Osteoblast (primary cell): Measurements from ENCODE around the gene CNIH2. TPM values are rescaled to one million over a fixed set of nuclear protein-coding genes. Genes with fewer than 3 reads are reported as not detected.

Source experiments
- DNase-seq: peaks from one replicate; pipeline ENCODE4 v3.0.0; 2011; ENCODE audit warnings: low spot score, mixed read lengths; ENCODE audit not compliant: insufficient read length; ENCODE audit errors: missing footprints
- H2AFZ ChIP-seq: 2 replicates; pipeline ENCODE4 v1.6.0; 2011; ENCODE audit warnings: mild to moderate bottlenecking, low read length
- H3K27ac ChIP-seq: 2 replicates; pipeline ENCODE4 v1.5.1; 2011; ENCODE audit warnings: mild to moderate bottlenecking, low read depth, low read length, moderate library complexity
- H3K27me3 ChIP-seq: 2 replicates; pipeline ENCODE4 v1.6.0; 2012; ENCODE audit warnings: mild to moderate bottlenecking, control low read depth, inconsistent platforms, low read length, moderate library complexity; ENCODE audit not compliant: insufficient read depth
- H3K36me3 ChIP-seq: 2 replicates; pipeline ENCODE4 v1.5.1; 2011; ENCODE audit warnings: mild to moderate bottlenecking, low read length, control low read depth, moderate library complexity; ENCODE audit not compliant: insufficient read depth
- H3K4me1 ChIP-seq: 2 replicates; pipeline ENCODE4 v1.5.1; 2011; ENCODE audit warnings: mild to moderate bottlenecking, low read length, control low read depth, moderate library complexity; ENCODE audit not compliant: insufficient read depth
- H3K4me2 ChIP-seq: 2 replicates; pipeline ENCODE4 v1.6.0; 2011; ENCODE audit warnings: mild to moderate bottlenecking, low read length; ENCODE audit not compliant: insufficient read depth
- H3K4me3 ChIP-seq: fragments of 200-600 bp; sonication (generic); 3 replicates; pipeline ENCODE4 v1.5.1; 2012; ENCODE audit warnings: mild to moderate bottlenecking, low read length, inconsistent platforms; ENCODE audit not compliant: insufficient read depth
- H3K79me2 ChIP-seq: 2 replicates; pipeline ENCODE4 v1.6.0; 2012; ENCODE audit warnings: mild to moderate bottlenecking, low read length, control low read depth, inconsistent platforms; ENCODE audit not compliant: insufficient read depth
- H3K9me3 ChIP-seq: 2 replicates; pipeline ENCODE4 v1.5.1; 2011; ENCODE audit warnings: low read depth, low read length, control low read depth
- H4K20me1 ChIP-seq: 2 replicates; pipeline ENCODE4 v1.6.0; 2012; ENCODE audit warnings: mild to moderate bottlenecking, low read length, control low read depth; ENCODE audit not compliant: insufficient read depth
- CTCF ChIP-seq: IDR thresholded peaks from 2 replicates; pipeline ENCODE4 v1.5.1; 2011; ENCODE audit warnings: mild to moderate bottlenecking, low read depth, low read length, moderate library complexity; ENCODE audit errors: extremely low read depth
- total RNA-seq: library from RNA; depleted of rRNA; stranded (reverse); fragments of >200 nt; gene quantifications from 2 replicates; pipeline ENCODE4 v1.2.3, GENCODE V29; 2012

Gene CNIH2
- total RNA-seq, 1 donor, result not detected

GRCh38 chr11:66281776-66282467 is 3.9 kb downstream of the CNIH2 start:
- Histone ChIP-seq H3K4me1 (peaks cover 4% of the 10 kb centered on the region), H3K27ac (no peak overlapping the region), H3K9me3 (no peaks in the 10 kb centered on the region), H3K27me3 (peaks cover 6% of the 10 kb centered on the region), H3K79me2 (peaks cover 27% of the 10 kb centered on the region), H3K4me2 (no peak overlapping the region), H2AFZ (no peak overlapping the region), H4K20me1 (peaks cover 40% of the 10 kb centered on the region), H3K4me3 (no peak overlapping the region), H3K36me3 (peaks cover 28% of the 10 kb centered on the region)
- DNase-seq, result no peak
- no peak for TF ChIP-seq CTCF

DNA sequence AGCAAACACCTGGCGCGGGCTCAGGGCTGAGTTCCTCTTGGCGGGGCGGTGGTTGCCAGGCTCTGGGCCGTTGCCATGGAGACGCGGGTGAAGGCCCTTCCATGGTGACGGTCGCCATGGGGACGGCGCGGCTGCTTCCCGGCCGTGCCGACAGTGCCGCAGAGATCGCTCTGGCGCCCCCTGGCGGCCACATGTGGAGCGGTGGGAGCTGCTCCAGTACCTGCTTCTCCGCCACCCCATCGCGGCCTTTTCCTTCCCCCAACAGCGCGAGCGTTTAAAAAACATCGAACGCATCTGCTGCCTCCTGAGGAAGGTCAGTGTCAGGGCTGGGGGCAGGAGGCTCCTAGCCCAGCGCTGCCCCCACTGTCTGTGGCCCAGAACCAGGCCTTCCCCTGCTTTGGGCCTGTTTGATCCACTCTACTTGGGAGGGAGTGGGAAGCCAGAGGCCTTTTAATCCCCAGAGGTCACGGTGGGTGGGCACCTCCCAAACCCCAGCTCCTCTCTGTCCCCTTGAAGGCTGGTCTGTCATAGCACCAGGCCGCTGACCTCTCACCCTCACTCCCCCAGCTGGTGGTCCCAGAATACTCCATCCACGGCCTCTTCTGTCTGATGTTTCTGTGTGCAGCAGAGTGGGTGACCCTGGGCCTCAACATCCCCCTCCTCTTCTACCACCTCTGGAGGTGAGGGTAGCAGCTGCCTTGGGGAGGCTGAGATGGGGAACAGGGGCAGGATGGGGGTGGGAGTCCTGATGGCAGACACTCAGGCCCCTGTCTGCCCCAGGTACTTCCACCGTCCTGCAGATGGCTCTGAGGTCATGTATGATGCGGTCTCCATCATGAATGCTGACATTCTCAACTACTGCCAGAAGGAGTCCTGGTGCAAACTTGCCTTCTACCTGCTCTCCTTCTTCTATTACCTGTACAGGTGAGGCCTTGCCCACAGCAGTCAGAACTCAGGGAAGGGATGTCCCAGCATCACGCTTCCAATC is 4.8 kb downstream of the CNIH2 start:
- Histone ChIP-seq H3K36me3 (peaks cover 31% of the 10 kb centered on the region), H3K27me3 (peaks cover 6% of the 10 kb centered on the region), H3K9me3 (no peaks in the 10 kb centered on the region), H3K79me2 (peaks cover 36% of the 10 kb centered on the region), H2AFZ (no peak overlapping the region), H3K4me1 (peaks cover 9% of the 10 kb centered on the region), H3K4me3 (no peak overlapping the region), H4K20me1 (peaks cover 35% of the 10 kb centered on the region), H3K27ac (no peak overlapping the region), H3K4me2 (no peak overlapping the region)
- peak; percentile 88 for TF ChIP-seq CTCF
- peak; percentile 100 for DNase-seq

DNA sequence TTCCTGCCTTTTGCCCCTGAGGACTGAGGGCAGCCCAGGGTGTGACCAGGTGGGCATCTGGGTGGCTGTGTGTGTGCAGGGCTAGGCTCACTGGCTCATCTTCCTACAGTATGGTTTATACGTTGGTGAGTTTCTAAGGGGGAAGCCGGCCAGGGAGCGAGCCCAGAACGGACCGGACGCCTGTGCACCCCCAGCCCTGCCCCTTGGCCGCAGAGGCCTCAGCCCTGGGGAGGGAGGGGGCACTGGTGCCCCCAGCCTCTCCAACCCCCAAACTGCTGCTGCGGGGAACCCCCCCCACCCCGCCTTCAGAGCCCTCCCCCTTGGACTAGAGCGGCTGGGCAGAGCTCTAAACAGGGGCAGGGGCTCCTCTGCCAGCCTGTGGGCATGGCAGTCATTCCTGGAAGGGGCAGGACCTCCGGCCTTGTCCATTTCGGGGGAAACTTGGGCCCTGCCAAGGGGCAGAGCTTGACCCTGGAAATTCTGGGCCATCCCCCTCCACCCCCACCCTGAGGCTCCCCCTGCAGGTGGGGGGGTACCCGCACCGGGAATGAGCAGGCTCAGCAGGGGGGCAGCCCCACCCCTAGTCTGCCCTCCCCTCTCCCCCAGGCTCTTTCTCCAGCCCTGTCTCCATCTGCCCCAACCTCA is 5.6 kb downstream of the CNIH2 start:
- Histone ChIP-seq H3K9me3 (no peaks in the 10 kb centered on the region), H3K79me2 (peaks cover 44% of the 10 kb centered on the region), H2AFZ (no peak overlapping the region), H3K4me3 (no peak overlapping the region), H3K4me1 (peaks cover 15% of the 10 kb centered on the region), H3K27me3 (peaks cover 6% of the 10 kb centered on the region), H3K27ac (no peak overlapping the region), H3K36me3 (peaks cover 31% of the 10 kb centered on the region), H4K20me1 (peaks cover 37% of the 10 kb centered on the region), H3K4me2 (no peak overlapping the region)
- no peak for TF ChIP-seq CTCF
- no peak for DNase-seq
